Neuronal stem cell (in vitro differentiated cells): ENCODE data around the gene FAM168A.

ENCODE experiments used
- DNase-seq: peaks from one replicate; pipeline ENCODE4 v3.0.0-alpha.2; 2013; ENCODE audit warnings: low spot score
- H2AFZ ChIP-seq: one replicate; pipeline ENCODE4 v1.6.1; 2013; ENCODE audit warnings: mild to moderate bottlenecking, low read length, inconsistent platforms
- H2AK5ac ChIP-seq: 2 replicates; pipeline ENCODE4 v1.6.1; 2013; ENCODE audit warnings: low read depth, mild to moderate bottlenecking, inconsistent platforms, low read length, moderate library complexity, mixed read lengths
- H2BK120ac ChIP-seq: 2 replicates; pipeline ENCODE4 v1.6.1; 2013; ENCODE audit warnings: low read depth, mild to moderate bottlenecking, inconsistent platforms, low read length, moderate library complexity, mixed read lengths
- H2BK12ac ChIP-seq: one replicate; pipeline ENCODE4 v1.6.1; 2013; ENCODE audit warnings: low read length, inconsistent platforms
- H2BK15ac ChIP-seq: 2 replicates; pipeline ENCODE4 v1.6.1; 2013; ENCODE audit warnings: mild to moderate bottlenecking, low read length, inconsistent platforms, mixed read lengths
- H2BK5ac ChIP-seq: one replicate; pipeline ENCODE4 v1.6.1; 2013; ENCODE audit warnings: inconsistent platforms, mild to moderate bottlenecking, low read length, moderate library complexity
- H3K14ac ChIP-seq: one replicate; pipeline ENCODE4 v1.6.1; 2013; ENCODE audit warnings: low read length, inconsistent platforms
- H3K18ac ChIP-seq: 2 replicates; pipeline ENCODE4 v1.6.1; 2013; ENCODE audit warnings: low read length, inconsistent platforms
- H3K23ac ChIP-seq: 2 replicates; pipeline ENCODE4 v1.6.1; 2013; ENCODE audit warnings: low read depth, mild to moderate bottlenecking, mixed read lengths, low read length, inconsistent platforms; ENCODE audit not compliant: poor library complexity
- H3K27ac ChIP-seq: replicated peaks from 3 replicates; pipeline ENCODE4 v1.5.1; 2013; ENCODE audit warnings: low read length, inconsistent platforms
- H3K27me3 ChIP-seq, 3 experiments: 2 replicates each; pipeline ENCODE4 v1.6.1; 2013; ENCODE audit warnings: low read length in 3 of 3, mild to moderate bottlenecking in 2 of 3, inconsistent platforms in 1 of 3, low read depth in 1 of 3, mixed read lengths in 1 of 3, moderate library complexity in 1 of 3; ENCODE audit not compliant: control insufficient read depth in 3 of 3, insufficient read depth in 3 of 3
- H3K36me3 ChIP-seq, 2 donors: replicated peaks in 1 of 2; 2 replicates each; pipeline ENCODE4 v1.6.1; 2013; ENCODE audit warnings: low read length in 2 of 2; ENCODE audit not compliant: control insufficient read depth in 2 of 2, insufficient read depth in 2 of 2
- H3K4ac ChIP-seq: 2 replicates; pipeline ENCODE4 v1.6.1; 2013; ENCODE audit warnings: inconsistent platforms, mild to moderate bottlenecking, low read length, moderate library complexity
- H3K4me1 ChIP-seq, 2 donors: 1 replicate in 1 of 2; 2 replicates in 1 of 2; pipeline ENCODE4 v1.6.1; 2013; ENCODE audit warnings: low read length in 2 of 2, low read depth in 1 of 2; ENCODE audit not compliant: control insufficient read depth in 2 of 2, insufficient read depth in 1 of 2
- H3K4me2 ChIP-seq: one replicate; pipeline ENCODE4 v1.6.1; 2013; ENCODE audit warnings: mild to moderate bottlenecking, low read length, inconsistent platforms; ENCODE audit not compliant: insufficient read depth, poor library complexity, severe bottlenecking
- H3K4me3 ChIP-seq, 2 donors: 2 replicates each; pipeline ENCODE4 v1.5.1; 2013; ENCODE audit warnings: low read length in 2 of 2, mild to moderate bottlenecking in 2 of 2, inconsistent platforms in 1 of 2, moderate library complexity in 1 of 2
- H3K79me1 ChIP-seq: one replicate; pipeline ENCODE4 v1.6.1; 2013; ENCODE audit warnings: low read depth, mild to moderate bottlenecking, inconsistent platforms, low read length, moderate library complexity
- H3K9ac ChIP-seq: one replicate; pipeline ENCODE4 v1.6.1; 2013; ENCODE audit warnings: mild to moderate bottlenecking, low read depth, low read length, inconsistent platforms; ENCODE audit not compliant: poor library complexity
- H3K9me3 ChIP-seq, 2 donors: replicated peaks in 1 of 2; 2 replicates each; pipeline versions ENCODE3 to v1.6.1; 2013; ENCODE audit warnings: low read length in 2 of 2, mild to moderate bottlenecking in 2 of 2, inconsistent platforms in 1 of 2, low read depth in 1 of 2, mixed read lengths in 1 of 2, moderate library complexity in 1 of 2; ENCODE audit not compliant: control insufficient read depth in 2 of 2, insufficient read depth in 1 of 2
- H4K8ac ChIP-seq: one replicate; pipeline ENCODE4 v1.6.1; 2013; ENCODE audit warnings: low read depth, mild to moderate bottlenecking, inconsistent platforms, low read length, moderate library complexity
- H4K91ac ChIP-seq: one replicate; pipeline ENCODE4 v1.6.1; 2013; ENCODE audit warnings: low read length, low read depth, mild to moderate bottlenecking, inconsistent platforms; ENCODE audit not compliant: poor library complexity
- WGBS, 2 donors: extraction: QIAGEN DNeasy Blood & Tissue Kit; methylation state at CpG; one replicate each; pipeline ENCODE4 v1.1.7; 2013; ENCODE audit warnings: missing lambda C conversion rate in 2 of 2, mixed read lengths in 1 of 2; ENCODE audit not compliant: insufficient read length in 2 of 2, insufficient replicate concordance in 1 of 2; ENCODE audit errors: extremely low coverage in 2 of 2; 5-methylcytosine and 5-hydroxymethylcytosine counted together

FAM168A gene

GRCh38 chr11:73453562-73453961 lies 144.3 kb downstream of the FAM168A start:
- Histone ChIP-seq H3K4me3 (no peak overlapping the region), H2BK12ac (no peak overlapping the region), H3K14ac (no peak overlapping the region), H3K9ac (no peak overlapping the region), H2BK15ac (no peak overlapping the region), H3K27ac (no peak overlapping the region), H3K9me3 (peaks cover 0 to 3% of the 10 kb centered on the region in 2 donors), H3K18ac (no peak overlapping the region), H3K36me3 (peaks cover 0 to 2% of the 10 kb centered on the region in 2 donors), H2BK5ac (no peak overlapping the region), H3K27me3 (no peaks in the 10 kb centered on the region), H4K8ac (no peak overlapping the region), H3K4ac (no peak overlapping the region), H2BK120ac (no peak overlapping the region), H4K91ac (no peak overlapping the region), H2AK5ac (no peak overlapping the region), H3K23ac (no peak overlapping the region), H3K4me1 (peaks cover 0 to 4% of the 10 kb centered on the region in 2 donors), H2AFZ (no peak overlapping the region), H3K79me1 (no peaks in the 10 kb centered on the region), H3K4me2 (no peak overlapping the region)
- WGBS, 2 donors, result no CpG with 5 or more reads among the region's 4 CpGs
- DNase-seq, result no peak

GRCh38 chr11:73452726-73453125 lies 145.2 kb downstream of the FAM168A start:
- no peak for DNase-seq
- Histone ChIP-seq H3K18ac (no peak overlapping the region), H3K27ac (no peak overlapping the region), H3K4me3 (no peak overlapping the region), H3K4me2 (no peak overlapping the region), H4K8ac (no peak overlapping the region), H3K9ac (no peak overlapping the region), H3K27me3 (no peaks in the 10 kb centered on the region), H3K23ac (no peak overlapping the region), H3K36me3 (peaks cover 0 to 2% of the 10 kb centered on the region in 2 donors), H2AFZ (no peak overlapping the region), H3K4ac (no peak overlapping the region), H2AK5ac (no peak overlapping the region), H3K4me1 (peaks cover 0 to 4% of the 10 kb centered on the region in 2 donors), H3K79me1 (no peaks in the 10 kb centered on the region), H2BK15ac (no peak overlapping the region), H2BK12ac (no peak overlapping the region), H2BK5ac (no peak overlapping the region), H3K9me3 (peaks cover 0 to 3% of the 10 kb centered on the region in 2 donors), H2BK120ac (no peak overlapping the region), H4K91ac (no peak overlapping the region), H3K14ac (no peak overlapping the region)
- WGBS, 2 donors, result no CpG with 5 or more reads among the region's 2 CpGs

GRCh38 chr11:73451896-73452295 lies 146.0 kb downstream of the FAM168A start:
- Histone ChIP-seq H3K79me1 (no peaks in the 10 kb centered on the region), H3K4me1 (peaks cover 0 to 4% of the 10 kb centered on the region in 2 donors), H3K27me3 (no peaks in the 10 kb centered on the region), H3K27ac (no peak overlapping the region), H3K4me3 (no peak overlapping the region), H2BK12ac (no peak overlapping the region), H3K4ac (no peak overlapping the region), H3K23ac (no peak overlapping the region), H2BK15ac (no peak overlapping the region), H3K36me3 (peaks cover 0 to 2% of the 10 kb centered on the region in 2 donors), H2AFZ (no peak overlapping the region), H2AK5ac (no peak overlapping the region), H2BK120ac (no peak overlapping the region), H3K9me3 (peaks cover 0 to 3% of the 10 kb centered on the region in 2 donors), H3K18ac (no peak overlapping the region), H3K9ac (no peak overlapping the region), H4K91ac (no peak overlapping the region), H3K14ac (no peak overlapping the region), H4K8ac (no peak overlapping the region), H3K4me2 (no peak overlapping the region), H2BK5ac (no peak overlapping the region)
- no peak for DNase-seq

GRCh38 chr11:73446766-73447165 lies 151.1 kb downstream of the FAM168A start:
- Histone ChIP-seq H3K27me3 (no peaks in the 10 kb centered on the region), H3K9ac (no peak overlapping the region), H3K4me3 (no peak overlapping the region), H4K91ac (no peak overlapping the region), H2AK5ac (no peak overlapping the region), H2BK120ac (no peak overlapping the region), H3K36me3 (peaks cover 0 to 2% of the 10 kb centered on the region in 2 donors), H2BK15ac (no peak overlapping the region), H3K79me1 (no peaks in the 10 kb centered on the region), H3K4me1 (peaks cover 0 to 6% of the 10 kb centered on the region in 2 donors), H2BK5ac (no peak overlapping the region), H3K27ac (no peak overlapping the region), H2AFZ (no peak overlapping the region), H3K18ac (no peak overlapping the region), H3K14ac (no peak overlapping the region), H2BK12ac (no peak overlapping the region), H4K8ac (no peak overlapping the region), H3K9me3 (no peaks in the 10 kb centered on the region), H3K23ac (no peak overlapping the region), H3K4me2 (no peak overlapping the region), H3K4ac (no peak overlapping the region)
- no peak for DNase-seq
- WGBS, 2 donors, result no CpG with 5 or more reads among the region's 2 CpGs
